HG03378 (cell line): ENCODE measurements around the gene FBXL7.
"Not testable (repeated sequence)": the region's sequence is repeated elsewhere in the genome, so short reads cannot be mapped to it uniquely, and the experiment has no call there.

Source experiments
- ATAC-seq: cut with Tn5 transposase; IDR thresholded peaks from one replicate; pipeline ENCODE4 v1.9.1; 2021; ENCODE audit warnings: mild to moderate bottlenecking, moderate library complexity; ENCODE audit not compliant: unreplicated experiment

The FBXL7 gene

DNA sequence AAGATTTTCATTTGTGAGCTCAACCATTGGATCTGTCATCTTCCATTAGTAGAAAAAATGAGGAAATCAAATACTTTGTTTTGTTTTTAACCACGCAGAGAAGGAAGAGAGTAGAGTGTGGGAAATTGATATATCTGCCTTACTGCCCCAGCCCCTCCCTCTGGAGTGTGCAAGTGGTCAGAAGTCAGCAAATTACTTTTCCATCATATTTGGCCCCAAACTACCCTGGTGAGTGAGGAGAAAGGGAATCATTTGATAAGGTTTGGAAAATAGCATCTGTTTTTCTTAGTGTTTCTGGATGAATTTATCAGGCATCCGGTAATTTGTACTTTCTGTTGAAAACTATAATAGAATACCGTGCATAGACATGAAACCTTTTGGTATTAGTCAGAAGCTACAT is 352.2 kb downstream of the FBXL7 start:
- no peak for ATAC-seq

DNA sequence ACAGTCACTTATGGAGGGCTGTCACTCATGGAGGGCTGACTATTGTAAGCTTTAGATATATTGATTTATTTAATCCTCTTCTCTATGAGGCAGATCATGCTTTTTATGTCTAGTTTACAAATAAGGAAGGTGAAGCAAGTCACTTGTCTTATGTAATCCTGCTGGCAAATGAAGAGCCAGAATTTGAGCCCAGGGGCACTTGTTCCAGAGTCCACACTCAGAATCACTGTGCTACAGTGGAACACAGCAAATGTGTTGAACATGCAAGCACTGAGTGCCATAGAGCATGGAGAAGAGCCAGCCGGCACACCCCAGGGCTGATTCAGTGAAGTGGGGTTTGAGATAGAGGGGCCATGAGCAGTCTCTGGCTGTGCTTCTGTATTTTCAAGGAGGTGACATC is 353.0 kb downstream of the FBXL7 start:
- no peak for ATAC-seq

DNA sequence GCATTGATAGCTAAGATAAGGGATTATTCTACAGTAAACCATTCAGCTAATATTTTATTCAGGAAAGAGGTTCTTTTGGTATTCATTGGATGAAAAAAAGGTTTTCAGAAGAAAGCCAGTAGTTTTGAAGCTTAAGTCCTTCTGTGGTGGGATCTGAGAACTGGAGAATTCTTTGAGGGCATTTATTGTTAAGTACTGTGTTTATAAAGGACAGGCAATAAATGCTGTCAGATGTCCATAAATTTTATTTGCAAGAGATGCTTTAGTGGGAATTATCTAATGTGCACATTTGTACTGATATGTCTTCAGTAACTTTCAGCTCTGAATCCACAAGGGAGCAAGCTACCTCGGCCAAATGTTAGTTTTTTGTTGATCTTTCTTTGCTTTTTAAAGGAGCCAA is 358.3 kb downstream of the FBXL7 start:
- no peak for ATAC-seq

DNA sequence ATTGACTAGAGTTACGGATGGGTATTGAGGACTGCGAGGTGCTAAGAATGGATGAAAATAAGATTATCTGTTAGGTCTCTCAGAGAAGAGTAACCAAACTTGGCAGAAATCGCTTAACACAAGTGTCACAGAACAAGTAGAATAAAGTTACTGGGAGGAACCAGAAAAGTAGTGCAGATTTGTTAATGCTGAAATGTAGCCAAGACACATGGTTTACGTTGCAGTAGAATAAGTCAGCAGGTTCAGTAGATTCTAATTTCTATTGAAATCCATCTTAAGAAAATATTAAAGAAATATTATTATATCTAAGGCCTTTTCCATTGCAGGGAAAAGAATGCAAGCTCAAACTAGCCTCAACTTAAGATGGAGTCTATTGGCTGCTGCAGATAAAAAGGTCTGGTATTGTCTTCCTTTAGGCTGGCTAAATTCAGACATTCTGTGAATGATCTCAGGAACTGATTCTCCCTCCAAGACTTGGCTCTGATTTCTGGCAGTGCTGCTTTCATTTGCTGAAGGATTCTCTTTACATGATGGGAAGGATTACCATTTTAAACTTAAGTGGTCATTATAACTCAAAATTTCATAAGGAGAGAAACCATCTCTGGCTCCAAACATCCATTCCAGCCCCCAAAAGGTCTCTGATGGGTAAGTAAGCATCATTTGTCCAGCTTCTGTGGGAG is 364.7 kb downstream of the FBXL7 start:
- no peak for ATAC-seq

DNA sequence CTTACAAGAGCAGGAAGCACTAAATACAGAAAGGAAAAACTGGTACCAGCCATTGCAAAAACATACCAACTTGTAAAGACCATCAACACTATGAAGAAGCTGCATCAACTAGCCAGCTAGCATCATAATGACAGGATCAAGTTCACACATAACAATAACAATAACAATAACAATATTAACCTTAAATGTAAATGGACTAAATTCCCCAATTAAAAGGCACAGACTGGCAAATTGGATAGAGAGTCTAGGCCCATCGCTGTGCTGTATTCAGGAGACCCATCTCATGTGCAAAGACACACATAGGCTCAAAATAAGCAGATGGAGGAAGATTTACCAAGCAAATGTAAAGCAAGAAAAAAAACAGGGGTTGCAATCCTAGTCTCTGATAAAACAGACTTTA is 372.3 kb downstream of the FBXL7 start:
- not testable (repeated sequence) for ATAC-seq

DNA sequence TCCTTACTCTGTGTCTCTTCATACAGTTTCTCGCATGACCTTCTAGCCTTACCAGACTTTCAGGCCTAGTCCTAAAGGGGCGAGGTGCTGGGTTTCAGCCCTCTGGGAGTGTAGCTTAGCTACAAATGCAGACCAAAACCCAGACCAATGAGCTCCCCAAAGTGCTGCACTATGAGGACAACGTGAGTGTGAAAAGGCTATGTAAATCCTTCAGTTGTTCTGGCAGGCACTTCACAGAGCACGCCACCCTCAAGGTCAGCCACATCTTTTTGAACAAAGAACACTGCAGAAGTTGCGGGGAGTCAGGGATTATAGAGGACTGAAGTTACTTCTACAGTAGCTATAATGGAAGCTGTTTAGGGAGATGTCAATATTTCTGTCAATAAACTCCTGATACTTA is 377.9 kb downstream of the FBXL7 start:
- no peak for ATAC-seq

DNA sequence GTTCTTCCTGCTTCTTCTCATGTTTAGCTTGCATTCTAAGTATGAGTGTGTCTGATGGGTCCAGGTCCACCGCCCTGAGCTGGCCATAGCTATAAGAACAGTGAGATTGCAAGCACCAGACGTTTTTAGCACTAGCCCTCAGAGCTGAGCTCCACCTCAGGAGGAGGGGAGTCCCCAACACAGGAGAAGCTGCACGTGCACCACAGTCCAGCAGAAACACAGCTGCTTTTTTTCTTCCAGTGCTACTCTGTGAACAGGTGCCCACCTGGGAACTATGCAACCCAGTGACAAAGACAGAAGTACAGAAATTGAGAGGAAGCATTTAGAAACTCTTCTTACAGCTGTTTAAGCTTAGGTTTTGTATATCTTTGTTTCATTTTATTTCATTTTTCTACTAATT is 380.2 kb downstream of the FBXL7 start:
- ATAC-seq = no peak

DNA sequence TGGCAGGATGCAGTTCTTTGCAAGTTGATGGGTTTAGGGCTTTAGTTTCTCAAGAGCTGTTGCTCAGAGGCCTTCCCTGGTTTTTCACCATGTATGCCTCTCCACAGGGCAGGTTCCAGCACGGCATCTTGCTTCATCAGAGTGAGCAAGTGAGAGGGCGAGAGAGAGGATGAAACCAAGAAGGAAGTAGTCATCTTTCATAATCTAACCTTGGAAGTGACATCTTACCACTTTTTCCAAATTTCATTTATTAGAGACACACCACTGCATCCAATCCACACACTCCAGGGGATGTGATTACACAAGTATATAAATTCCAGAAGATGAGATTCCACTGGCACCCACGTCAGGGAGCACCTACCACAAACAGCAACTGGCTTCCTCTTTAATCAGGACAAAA is 385.2 kb downstream of the FBXL7 start:
- no peak for ATAC-seq

DNA sequence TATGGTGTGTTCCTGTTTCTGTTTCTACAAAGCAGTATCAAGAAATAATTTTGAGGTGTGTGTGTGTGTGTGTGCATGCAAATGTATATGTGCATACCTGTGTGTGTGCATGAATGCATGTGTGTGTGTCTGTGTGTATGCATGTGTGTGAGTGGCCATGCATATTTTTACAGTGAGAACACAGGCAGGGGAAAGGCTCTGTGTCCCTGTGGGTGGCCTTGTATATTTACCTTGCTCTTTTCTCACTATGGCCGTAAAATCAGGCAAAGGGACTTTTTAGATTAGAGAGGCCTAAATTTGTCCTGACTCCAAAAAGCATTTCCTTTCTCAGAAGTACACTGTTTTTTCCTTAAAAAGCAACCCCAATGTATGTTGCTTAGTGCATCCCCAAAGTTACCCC is 386.2 kb downstream of the FBXL7 start:
- ATAC-seq = no peak

DNA sequence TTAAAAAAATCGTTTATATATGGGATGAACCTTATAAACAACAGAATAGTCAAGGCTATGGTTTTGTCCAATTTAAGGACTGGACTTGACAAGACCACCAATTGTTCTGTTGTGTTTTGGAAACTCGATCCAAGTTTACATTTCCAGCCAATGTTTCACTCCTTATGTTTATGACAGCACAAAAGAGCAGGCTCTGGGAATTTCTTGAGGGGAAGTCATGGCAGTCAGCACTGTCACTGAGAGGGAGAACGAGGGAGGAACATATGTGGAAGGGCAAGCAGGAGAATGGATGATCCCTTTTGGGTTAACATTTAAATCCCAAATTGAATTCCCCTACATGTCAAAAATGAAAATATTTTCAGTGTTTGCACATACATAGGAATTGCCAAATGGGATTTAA is 387.1 kb downstream of the FBXL7 start:
- ATAC-seq = no peak

DNA sequence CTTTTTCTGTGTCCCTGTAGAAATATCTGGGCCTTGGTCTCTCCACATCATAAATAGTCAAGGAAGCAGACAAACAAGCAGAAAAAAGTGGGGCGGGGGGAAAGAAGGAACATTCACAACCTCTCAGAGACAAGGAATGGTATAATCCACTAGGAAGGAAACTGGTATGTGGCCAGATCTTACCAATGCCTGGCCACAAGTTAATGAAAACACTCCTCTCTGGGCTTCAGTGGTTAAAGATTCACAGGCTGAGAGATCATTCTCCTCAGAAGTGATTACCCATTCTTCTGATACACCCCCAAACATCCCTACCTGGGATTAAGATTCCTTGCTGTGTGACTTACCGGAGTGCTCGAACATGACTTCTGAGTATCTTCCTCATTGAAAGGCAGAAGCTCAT is 389.0 kb downstream of the FBXL7 start:
- no peak for ATAC-seq

DNA sequence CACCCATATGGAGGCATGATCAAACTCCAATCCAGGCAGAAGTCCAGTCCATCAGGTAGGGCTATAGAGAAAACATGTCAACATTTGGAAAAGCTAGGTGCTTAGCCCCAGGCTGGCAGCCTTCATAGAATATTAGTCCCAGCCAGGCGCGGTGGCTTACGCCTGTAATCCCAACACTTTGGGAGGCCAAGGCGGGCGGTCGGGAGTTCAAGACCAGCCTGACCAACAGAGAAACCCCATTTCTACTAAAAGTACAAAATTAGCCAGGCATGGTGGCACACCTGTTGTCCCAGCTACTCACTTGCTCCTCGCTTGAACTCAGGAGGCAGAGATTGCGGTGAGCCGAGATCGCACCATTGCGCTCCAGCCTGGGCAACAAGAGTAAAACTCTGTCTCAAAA is 393.9 kb downstream of the FBXL7 start:
- ATAC-seq = no peak

DNA sequence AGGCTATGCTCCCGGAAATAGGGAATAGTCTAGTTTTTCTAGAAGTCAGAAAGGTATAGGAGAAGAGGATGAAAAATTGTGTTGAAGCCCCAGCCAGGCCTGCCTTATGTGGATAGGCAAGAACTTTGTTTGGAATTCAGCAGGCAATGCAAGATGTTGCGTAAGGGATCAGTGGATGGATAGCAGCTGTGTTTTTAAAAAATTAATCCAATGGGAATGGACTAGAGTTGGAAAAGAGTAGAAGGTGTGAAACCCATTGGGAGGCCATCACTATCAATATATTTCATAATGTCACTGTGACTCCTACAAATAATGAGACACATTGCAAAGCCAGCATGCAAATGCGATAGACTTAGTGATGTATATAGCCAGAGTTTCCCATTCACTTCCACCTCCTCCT is 397.7 kb downstream of the FBXL7 start:
- ATAC-seq = no peak

DNA sequence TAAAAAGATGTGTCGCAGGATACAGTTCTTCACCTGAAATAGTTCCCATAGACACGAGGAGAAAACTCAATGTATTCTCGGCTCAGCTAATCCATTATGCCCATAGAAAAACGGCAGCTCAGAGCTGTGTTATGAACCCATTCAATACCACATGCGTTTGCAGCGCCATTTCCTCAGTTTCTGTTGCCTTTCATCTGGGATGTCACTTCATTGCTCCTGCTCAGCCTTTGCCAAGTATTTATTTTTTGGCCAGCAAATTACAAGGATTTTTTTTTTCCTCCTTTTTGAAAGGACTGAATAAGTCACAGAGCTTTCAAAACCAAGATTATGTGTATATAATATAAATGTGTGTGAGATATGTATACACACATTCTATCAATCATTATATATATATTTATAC is 398.7 kb downstream of the FBXL7 start:
- ATAC-seq = no peak

DNA sequence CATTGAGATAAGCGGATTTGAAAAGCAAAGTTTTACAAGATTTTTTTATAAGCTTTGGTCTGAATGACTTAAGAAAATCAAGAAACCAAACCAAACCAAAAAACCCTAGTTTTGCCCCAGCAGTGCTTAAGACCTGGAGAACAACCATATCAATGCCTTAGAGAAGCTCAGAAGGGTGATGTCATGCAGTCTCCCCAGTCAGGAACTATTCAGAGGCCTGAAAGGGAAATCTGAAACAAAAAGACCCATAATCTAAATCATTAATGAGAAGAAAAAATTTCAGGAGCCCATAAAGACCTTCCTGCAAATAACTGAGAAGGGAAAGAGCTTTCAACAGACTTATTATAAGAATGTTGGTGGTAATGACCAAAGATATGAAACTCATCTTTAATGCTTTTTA is 399.5 kb downstream of the FBXL7 start:
- ATAC-seq = no peak

DNA sequence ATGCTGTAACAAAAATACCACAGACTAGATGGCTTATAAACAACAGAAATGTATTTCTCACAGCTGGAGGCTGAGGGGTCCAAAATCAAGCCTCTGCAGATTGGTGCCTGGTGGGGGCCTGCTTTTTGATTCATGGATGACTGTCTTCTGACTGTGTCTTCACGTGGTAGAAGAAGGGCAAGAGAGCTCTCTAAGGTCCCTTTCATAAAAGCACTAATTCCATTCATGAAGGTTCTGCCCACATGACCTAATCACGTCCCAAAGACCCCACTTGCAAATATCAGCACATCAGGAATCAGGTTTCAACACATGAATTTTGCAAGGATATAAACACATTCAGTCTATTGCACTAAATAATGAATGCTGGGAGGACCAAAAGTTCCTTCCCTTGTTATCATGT is 401.2 kb downstream of the FBXL7 start:
- no peak for ATAC-seq

DNA sequence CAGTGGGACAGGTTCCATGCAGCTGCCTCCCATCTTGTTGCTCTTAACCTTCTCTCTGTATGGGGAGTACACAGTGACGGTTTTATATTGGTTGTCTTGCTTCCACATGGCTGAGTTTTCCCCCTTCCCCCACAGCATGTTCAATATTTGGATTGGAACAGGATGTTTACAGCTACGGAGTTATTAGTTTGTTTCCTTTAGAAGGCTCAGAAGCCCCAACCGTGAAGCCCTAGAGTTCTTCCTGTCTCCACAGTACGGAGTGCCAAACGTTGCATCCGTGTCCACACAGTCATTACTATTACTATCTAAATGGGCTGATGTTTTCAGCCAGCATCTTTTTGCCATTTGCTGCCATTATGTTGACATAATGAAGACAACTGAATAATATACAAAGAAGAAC is 402.1 kb downstream of the FBXL7 start:
- ATAC-seq = no peak

DNA sequence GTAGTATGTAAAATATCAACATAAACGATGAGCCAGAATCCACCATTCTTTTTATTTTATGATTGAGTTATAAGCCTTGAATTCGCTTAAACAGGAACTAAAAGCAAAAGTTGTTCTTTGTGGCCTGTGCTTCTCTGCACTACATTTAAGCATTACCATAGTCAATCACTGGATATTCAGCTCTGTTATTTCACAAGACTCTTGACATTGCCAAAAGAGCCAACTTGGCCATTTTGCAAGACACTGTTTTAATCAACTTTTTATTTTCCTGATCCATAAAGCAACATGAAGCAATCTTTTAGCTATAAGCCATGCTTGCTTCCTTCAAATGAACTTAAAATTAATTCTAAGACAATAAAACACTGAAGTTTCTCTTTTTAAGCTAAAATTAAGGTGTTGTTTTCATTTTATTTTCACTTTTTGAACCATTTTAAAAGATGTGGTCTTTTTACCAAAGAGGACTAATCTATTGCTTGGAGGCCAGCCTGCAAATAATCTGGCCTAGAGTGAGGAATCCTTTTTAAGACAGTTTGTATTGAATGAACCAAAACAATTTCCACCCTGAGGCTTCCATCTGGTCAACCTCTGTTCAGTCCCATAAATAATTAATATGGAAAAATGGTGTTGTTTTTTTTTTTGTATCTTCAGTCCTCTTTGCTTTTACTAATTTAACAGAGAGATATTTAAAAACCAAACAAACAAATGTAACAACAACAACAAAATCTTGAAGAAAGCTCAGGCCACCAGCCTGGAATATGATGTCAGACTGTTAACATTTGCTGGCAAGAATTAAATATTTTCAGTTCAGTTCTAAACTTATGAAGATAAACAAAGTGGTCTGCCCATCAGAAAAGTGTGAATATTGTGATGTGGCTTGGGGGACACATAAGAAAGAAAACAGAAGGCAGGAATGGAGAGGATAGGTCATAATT is 405.2 kb downstream of the FBXL7 start:
- ATAC-seq = no peak

DNA sequence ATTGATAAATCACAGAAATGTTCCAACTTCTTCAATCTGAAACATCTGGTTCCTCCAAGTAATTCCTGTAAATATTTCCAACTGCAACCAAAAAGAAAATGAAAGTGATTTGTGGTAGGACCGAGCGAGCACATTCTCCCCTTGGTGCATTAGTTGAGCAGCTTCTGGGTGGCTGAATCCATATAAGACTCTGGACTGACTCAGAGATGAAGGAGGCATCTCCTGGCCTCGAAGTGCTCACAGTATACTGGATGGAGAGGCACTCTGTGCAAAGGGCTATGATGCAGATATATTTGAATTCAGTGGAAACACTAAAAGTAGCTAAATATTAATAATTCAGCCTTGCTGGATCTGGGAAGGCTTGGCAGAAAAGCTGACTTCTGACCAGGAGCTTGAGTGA is 414.7 kb downstream of the FBXL7 start:
- ATAC-seq = no peak

DNA sequence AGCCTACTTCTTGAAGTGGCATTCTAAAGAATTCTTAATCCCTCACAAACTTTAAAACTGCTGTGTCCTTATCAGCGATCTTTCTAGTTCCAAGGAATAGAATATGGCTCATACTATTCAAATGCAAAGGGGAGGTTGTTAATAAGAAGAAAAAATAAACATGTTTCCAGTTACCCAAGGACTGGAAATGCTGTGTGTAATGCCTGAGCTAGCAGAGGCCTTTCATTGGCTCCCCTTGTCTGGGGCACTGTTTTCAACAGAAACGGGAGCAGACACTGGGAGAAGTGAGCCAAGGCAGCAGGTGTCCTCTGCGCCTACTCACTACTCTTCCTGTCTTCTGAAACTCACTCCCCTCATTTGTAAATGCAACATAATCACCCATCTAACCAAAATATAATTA is 426.6 kb downstream of the FBXL7 start:
- no peak for ATAC-seq

DNA sequence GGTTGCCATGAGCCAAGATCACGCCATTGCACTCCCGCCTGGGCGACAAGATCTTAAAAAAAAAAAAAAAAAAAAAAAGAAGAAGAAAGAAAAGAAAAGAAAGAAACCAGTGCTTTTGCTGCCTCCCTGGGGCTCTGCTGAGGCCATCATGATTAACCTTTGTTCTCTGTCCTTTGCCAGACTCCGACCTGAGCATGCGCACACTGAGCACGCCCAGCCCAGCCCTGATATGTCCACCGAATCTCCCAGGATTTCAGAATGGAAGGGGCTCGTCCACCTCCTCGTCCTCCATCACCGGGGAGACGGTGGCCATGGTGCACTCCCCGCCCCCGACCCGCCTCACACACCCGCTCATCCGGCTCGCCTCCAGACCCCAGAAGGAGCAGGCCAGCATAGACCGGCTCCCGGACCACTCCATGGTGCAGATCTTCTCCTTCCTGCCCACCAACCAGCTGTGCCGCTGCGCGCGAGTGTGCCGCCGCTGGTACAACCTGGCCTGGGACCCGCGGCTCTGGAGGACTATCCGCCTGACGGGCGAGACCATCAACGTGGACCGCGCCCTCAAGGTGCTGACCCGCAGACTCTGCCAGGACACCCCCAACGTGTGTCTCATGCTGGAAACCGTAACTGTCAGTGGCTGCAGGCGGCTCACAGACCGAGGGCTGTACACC is 427.9 kb downstream of the FBXL7 start:
- no peak for ATAC-seq
